NT2/D1 (cell line): ENCODE measurements around the gene IPPK.

Experiments
- YY1 ChIP-seq: IDR thresholded peaks from 2 replicates; pipeline ENCODE4 v1.6.1; 2011; ENCODE audit not compliant: insufficient read length, insufficient read depth
- ZNF274 ChIP-seq: IDR thresholded peaks from 2 replicates; pipeline ENCODE4 v1.6.1; 2011; ENCODE audit warnings: mild to moderate bottlenecking, low read depth, low read length

- TF ChIP-seq ZNF274 (no peak), YY1 (no peak)
These were observed 15.1 kb upstream of the IPPK start for GRCh38 chr9:92685022-92685421.
